HG03342 (cell line): ENCODE data around the gene CCDC73.

Experiments
- ATAC-seq: cut with Tn5 transposase; IDR thresholded peaks from one replicate; pipeline ENCODE4 v1.9.1; 2021; ENCODE audit warnings: mild to moderate bottlenecking, moderate library complexity; ENCODE audit not compliant: unreplicated experiment

The CCDC73 gene

GRCh38 chr11:32555091-32555490 lies 239.4 kb downstream of the CCDC73 start:
- no peak for ATAC-seq
